Suppressor macrophage (primary cell): ENCODE data around the gene SPACA6.

Source experiments
- DNase-seq, 4 experiments: peaks; one replicate each; pipeline ENCODE4 v3.0.0-alpha.2; 2020 to 2022

Gene SPACA6

DNA sequence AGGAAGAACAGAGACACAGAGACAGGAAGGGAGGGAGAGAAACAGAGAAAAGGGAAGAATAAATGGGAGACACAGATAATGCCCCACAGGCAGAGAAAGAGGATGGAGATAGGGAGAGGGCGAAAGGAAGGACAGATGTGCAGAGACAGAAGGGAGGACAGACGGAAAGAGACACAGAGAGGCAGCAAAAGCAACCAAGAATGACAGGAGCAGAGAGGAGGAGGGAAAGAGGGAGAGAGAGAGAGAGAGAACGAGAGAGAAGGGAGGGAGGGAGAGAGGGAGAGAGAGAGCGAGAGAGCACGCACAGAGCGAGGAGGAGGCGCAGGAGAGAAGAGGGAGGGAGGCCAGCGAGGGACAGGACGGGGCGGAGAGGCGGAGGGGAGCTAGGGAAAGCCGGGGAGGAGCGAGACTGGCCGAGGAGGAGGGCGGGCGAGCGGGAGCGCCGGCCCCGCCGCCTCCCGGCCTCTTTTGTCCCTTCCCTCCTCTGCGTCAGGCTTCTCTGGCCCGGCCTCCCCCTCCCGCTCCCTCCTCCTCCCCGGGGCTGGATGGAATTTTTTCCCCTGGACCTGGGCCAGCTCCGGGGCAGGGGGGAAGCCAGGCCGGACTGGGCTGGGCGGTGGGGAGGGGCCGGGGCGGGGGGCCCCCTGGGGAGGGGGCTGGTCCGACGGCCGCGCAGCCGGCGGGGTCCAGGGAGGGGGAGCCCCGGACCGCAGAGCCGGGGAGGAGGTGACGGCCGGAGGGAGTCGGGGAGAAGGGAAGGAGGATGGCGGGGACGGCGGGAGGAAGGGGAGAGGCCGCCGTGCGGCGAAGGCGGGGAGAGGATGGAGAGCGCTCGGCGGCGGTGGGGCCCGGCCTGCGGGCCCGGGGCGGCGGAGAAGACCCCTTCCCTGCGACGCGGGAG is 4.2 kb upstream of the SPACA6 start:
- DNase-seq = peak; percentile 60 to 82 (median 65)

DNA sequence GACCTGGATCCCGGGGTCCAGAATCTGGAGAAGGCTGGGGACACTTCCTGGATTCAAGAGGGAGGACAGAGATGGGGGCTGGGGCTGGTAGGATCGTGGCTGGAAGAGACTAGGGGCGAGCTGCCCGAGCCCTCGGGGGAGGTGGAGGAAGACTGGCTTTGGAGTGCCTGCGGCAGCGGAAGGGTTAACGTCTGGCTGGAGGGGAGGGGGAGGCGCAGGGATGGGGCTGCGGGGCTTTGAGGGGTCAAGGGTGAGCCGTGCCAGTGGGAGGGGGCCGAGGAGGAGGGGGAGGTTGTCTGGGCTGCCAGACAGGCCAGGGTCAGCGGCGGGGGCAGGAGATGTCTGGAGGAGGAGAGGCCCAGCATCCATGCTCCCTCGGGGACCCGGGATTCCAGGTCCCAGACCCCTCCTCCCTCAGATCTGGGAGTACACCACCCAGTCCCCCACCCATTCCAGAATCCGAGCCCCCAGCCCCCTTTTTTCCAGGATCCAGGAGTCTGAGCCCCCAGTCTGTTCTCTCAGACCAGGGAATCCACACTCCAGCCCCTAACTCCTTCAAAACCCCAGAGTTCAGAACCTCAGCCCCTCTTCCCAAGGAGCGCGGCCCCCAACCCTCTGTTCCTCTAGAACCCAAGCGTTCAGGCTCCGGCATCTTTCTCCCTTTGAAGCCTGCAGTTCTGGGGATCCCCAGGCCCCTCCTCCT is 3.2 kb upstream of the SPACA6 start:
- no peak for DNase-seq

DNA sequence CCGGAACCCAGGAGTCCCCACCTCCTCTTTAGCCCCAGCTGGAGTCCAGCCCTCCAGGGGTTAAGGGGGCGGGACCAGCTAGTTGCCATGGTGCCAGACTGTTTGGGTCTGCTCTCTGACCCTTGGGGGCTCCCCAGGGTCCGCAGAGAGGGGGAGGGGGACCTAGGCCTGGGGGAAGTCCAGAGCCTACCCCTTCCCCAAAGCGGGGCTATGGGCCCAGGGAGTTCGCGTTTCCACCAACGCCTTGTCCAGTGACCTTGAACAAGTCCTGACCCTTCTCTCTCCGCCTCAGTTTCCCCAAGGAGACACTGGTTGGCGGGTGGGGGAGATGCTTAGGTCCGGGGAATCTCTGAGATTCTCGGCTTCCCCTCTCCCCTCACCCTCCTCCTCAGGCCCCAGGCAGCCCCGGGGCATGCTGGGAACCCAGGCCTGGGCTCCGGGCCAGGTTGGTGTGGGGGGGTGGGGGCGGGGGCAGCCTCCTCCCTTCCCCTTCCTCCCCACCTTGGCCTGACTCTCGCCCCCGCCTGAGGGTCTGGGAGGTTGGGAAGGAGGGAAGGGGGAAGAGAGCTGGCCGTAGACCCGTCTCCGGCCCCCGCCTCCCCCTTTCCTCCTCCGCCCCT is 2.6 kb upstream of the SPACA6 start:
- DNase-seq = peak in 2 of 4 experiments; percentile 19 to 38

DNA sequence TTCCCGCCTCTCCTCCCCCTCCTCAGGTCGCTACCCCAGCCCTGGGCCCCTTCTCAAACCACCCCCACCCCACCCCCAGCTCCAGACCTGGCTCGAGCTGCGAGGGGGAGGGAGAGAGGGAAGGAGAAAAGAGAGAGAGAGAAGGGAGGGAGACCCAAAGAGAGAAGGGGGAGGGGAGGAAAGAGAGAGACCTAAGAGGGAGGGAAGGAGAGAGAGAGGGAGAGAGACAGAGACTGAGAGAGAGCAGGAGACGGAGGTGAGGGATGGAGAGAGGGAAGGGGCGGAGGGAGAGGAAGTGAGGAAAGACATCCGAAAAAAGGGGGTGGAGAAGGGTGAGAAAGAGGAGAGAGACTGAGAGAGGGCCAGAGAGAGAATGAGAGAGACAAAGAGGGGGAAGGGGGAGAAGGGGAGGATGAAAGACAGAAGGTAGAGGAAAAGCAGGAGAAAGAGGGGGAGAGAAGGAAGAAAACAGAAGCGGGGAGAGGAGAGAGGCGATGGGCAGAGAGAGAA is 2.0 kb upstream of the SPACA6 start:
- no peak for DNase-seq

DNA sequence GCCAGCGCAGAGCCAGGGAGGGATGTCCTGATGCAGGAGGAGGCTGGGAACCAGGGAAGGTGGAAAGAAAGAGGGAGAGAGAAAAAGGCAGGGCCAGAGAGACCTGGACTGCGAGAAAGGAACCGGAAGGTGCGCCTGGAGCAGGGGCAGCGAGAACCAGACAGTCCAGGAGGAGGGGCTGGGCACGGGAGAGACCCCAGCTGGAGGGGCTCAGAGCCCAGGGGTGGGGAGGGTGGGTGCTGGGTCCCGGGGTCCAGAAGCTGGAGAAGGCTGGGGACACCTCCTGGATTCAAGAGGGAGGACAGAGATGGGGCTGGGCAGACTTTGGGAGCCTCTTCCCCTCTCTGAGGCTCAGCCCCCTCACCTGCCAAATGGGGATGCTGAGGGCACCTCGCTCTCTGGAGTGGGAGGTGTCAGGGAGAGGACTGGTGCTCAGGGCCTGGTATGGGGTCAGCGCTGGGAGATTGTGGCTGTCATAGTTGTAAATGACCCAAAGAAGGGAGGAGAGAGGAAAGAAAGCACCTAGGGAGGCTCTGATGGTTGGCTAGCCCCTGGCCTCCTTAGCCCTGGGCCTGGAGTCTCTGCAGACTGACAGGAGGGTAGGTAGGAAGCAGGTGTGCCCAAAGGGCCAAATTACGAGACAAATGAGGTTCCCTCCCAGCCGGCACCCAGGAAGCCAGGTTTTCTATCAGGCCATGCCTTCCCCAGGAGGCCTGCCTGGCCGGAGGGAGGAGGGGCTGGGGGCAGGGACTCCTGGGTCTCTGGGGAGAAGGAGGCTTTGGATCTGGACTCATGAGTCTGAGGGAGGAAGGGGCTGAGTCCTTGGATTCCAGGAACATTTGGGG is 1.3 kb upstream of the SPACA6 start:
- no peak for DNase-seq

DNA sequence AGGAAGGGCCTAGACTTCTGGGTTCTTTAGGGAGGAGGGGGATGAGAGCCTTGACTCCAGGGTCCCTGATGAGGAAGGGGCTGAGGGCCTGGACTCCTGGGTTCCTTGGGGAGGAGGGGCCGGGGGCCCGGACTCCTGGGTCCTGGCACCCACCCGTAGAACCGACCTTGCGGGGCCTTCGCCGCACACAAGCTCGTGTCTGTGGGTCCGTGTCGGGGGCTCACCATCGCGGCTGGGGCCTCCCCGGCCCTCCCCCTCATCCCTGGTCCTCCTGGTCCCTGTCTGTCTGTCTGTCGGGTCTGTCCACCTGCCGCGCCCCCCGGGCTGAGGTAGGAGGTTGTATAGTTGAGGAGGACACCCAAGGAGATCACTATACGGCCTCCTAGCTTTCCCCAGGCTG is 662 bp upstream of the SPACA6 start:
- DNase-seq = no peak

DNA sequence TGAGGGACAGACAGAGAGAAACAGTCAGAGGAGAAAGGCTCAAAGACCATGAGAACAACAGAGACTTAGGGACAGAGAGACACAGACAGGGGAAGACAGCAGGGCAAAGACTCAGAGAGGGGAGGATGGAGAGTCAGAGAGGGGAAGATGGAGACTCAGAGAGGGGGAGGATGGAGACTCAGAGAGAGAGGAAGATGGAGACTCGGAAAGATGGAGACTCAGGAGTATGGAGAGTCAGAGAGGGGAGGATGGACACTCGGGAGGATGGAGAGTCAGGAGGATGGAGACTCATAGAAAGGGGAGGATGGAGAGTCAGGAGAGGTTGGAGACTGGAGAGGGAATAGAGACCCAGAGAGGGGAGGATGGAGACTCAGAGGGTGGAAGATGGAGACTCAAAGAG is 689 bp downstream of the SPACA6 start:
- no peak for DNase-seq

DNA sequence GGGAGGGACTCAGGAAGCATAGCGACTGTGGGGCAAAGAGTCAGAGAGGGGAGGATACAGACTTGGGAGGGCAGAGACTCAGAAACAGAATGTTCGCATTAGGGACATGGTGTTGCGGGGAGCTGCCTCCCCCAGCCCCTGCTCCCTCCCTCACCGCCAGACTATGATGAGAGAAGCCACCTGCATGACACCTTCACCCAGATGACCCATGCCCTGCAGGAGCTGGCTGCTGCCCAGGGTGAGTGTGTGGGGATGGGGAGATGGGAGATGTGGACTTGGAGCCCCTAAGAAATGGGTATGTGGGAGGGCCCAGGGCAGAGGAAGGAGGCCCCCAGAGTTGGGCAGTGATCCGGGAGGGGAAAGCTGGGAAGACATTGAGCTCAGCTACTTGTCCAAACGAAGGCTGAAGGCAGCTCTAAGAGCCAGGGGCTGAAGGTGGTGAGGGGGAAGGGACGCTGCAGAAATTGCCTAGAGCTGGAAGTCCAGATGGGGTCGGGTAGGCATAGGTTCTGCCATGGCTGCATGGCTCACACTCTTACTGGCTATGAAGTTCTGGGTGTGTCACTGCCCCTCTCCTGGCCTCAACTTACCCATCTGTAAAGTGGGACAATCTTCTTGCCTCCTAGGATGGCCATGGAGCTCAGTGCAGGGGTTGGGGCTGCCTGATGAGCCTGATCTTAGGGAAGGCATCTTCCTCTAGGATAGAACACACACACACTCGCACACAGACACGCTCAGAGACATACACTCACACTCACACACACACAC is 1.4 kb downstream of the SPACA6 start:
- no peak for DNase-seq

DNA sequence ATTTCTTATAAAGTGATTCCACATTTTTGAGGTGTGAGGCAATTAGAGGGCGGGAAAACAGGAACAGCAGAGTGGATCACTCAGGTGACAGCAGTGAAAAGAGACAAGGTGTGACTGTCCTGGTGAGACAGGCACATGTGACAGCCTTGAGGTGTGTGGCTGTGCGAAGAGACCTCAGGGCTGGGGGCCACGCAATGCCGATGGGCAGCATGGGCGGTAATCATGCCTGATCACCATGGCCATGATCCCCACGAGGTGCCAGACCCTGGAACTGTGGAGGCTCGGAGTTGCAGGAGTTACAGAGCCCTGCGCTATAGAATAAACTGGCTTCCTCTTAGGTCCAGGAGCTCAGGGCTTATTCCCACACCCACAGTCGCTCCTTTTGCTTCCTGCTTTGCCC is 2.0 kb downstream of the SPACA6 start:
- no peak for DNase-seq

DNA sequence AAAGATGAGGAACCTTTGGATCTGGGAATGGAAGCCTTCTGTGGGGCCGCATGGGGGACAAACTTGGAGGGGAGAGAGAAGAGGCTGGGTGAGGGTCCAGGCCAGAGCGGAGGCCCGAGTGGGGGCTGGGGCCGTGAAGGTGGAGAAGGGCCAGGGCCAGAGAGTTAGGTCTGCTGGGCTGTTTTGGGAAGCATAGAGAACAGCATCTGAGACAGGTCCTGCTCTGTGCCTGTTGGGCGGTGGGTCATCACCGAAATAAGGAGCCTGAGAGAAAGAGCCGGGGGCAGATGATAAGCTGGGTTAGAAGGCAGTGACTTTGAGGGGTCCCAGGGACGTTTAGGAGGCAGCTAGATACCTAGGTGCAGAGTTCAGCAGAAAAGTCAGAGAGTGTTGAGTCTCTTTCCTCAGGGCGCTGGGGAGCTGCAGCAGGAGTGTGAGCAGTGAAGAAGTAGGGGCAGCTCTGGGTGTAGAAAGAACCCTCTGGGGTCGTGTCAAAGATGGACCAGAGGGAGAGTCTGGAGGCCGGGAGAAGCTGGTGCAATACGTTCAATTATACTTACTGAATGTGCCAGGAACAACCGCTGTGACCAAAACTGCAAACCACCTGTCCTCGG is 2.7 kb downstream of the SPACA6 start:
- no peak for DNase-seq

DNA sequence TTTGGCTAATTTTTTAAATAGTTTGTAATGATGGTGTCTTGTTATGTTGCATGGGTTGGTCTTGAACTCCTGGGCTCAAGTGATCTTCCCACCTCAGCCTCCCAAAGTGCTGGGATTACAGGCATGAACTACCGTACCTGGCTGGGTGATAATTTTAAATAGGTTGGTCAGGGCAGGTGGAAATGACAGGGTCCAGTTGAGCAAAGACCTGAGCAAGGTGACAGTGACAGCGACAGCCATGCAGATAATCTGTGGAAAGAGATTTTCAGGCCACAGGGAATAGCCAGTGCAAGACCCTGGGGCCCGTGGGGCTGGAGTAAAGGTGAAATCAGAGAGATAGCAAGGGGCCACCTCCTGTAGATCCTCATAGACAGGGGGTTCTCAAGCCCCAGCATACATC is 3.5 kb downstream of the SPACA6 start:
- no peak for DNase-seq

DNA sequence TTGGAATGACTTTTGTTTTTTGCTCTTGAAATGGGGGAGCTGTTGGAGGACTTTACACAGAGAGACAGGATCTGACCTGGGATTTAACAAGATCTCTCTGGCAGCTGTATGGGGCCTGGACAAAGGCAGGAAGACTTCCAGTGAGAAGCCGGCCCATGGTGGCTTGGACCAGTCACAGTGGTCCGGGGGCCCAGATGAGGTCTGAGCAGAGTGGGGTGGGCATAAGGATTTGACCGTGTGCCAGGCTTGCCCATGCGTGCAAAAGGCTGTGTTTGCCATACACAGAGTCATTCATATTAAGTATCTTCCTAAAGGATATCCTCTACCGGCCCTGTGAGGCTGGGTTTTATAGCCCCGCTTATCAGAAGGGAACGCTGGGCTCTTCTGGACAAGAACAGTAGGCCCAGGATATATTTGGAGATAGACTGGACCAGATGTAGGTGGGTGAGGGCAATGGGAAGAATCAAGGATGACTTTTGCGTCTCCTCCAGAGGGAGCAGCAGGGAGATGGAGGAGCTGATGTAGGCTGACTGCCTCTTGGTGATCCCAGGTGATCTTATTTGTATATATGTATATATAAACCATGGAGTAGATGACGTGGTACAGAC is 4.1 kb downstream of the SPACA6 start:
- DNase-seq = no peak

DNA sequence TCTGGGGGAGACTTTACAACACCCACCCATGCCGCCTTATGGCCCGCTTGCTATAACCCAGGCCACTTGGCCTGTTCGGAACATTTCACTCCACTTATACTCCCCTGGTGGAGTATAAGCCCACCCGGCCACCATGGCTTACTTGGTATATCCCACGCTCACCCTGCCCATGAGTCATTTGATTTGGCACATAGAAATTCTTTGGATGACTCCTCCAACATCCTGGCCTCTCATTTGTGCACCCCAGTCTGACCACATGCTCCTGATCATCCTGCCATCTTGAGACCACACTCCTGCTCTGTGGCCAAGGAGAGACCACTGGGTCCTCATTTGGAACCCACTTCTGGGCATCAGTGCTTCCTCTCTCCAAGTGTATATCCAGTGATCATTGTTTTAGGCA is 5.2 kb downstream of the SPACA6 start:
- no peak for DNase-seq

DNA sequence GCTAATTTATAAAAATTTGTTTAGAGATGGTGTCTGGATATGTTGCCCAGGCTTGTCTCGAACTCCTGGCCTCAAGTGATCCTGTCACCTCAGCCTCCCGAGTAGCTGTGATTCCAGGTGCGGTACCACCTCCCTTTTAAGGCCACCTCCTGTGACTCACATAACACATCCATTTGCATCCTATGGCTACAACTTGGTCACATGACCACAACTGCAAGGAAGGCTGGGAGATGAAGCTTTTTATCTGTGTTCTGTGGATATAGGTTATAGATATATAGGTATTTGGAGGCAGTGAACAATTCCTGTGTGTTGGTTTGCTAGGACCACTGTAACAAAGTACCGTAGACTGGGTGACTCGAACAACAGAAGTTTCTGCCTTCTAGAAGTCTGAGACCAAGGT is 6.0 kb downstream of the SPACA6 start:
- DNase-seq = no peak

DNA sequence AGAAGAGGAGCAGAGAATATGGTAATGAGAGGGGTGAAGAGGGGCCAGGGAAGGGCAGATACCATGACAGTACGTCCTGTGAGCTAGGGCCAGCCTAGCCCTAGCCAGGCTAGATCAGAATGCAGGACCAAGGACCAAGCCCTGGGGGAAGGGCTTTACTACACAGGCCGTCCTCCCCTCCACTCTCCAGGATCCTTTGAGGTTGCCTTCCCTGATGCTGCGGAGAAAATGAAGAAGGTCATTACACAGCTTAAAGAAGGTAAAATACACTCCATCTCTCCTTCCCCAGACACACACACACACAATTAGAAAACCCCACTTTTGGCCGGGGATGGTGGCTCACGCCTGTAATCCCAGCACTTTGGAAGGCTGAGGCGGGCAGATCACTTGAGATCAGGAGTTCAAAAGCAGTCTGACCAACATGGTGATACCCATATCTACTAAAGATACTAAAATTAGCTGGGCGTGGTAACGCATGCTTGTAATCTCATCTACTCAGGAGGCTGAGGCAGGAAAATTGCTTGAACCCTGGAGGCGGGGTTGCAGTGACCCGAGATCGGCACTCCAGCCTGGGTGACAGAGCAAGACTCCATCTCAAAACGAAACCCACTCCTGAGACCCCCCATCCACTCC is 8.5 kb downstream of the SPACA6 start:
- no peak for DNase-seq

DNA sequence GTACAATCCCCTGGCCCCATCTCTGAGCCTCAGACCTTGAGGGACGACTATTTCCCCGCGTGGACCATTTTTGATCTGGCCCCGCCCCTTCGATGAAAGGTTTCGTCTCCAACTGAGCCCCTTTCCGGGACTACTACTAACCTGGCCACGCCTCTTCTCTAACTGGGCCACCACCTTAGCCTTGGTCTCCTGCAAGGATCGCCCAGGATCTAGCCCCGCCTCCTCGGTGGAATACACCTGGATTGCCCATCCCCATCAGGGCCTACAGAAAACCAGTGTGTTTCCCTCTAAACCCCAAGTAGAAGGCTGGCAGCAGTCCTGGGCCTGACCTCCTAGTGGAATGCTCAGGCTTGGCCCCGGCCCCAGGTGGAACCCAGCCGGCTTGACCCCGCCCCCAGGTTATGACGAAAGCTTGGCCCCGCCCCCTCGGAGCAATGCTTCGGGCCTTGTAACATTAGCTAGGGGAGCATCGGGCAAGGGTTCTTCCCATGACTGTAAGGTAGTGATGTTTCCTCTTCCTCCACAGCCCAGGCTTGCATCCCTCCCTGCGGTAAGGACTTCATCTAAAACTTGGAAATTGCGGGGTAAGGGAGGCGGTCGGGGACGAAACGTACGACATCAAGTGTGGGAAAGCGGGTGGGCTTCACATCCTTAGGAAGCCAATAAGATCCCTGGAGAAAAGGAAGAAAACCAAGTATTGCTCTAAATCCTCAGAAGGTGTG is 9.1 kb downstream of the SPACA6 start:
- DNase-seq = peak; percentile 44 to 53 (median 48)

DNA sequence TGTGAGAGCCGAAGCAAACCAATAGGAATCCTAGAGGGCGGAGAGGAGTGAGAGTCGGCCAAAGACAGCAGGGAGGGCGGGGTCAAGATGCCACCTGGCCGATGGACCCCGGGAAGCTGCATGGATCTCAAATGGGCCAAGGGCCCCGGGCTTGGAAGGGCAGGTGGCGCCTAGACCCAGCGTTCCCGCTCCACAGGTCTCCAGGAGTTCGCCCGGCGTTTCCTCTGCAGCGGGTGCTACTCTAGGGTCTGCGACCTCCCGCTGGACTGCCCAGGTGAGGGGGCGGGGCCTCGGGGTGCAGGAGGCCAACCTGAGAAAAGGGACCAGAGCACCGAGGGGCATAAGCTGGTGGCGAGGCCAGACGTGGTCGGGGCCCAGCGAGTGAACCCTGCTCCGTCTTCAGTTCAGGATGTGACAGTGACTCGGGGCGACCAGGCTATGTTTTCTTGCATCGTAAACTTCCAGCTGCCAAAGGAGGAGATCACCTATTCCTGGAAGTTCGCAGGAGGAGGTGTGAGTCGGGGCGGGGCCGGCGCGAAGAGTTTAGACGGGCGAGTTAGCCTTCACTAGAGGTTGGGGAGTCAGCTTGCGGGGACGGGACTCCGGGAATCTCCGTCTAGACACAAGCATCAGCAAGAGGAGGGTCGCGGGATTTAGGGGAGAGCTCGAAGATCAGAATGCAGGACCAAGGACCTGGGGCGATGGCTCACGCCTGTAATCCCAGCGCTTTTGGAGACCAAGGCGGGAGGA is 9.9 kb downstream of the SPACA6 start:
- DNase-seq = peak in 1 of 4 experiments; percentile 7
